CD4-positive, alpha-beta T cell treated with Interleukin-21 for 1 hour (primary cell): Measurements from ENCODE around the gene ATF7.
"Not testable (repeated sequence)": the region's sequence is repeated elsewhere in the genome, so short reads cannot be mapped to it uniquely, and the experiment has no call there.

Experiments used
- DNase-seq: peaks from one replicate; pipeline ENCODE4 v3.0.0-alpha.2; 2020

Gene ATF7

GRCh38 chr12:53593707-53594106 lies 32.5 kb downstream of the ATF7 start:
- DNase-seq, result no peak

- no peak for DNase-seq
These were observed 33.2 kb downstream of the ATF7 start for GRCh38 chr12:53593031-53593430.

DNA sequence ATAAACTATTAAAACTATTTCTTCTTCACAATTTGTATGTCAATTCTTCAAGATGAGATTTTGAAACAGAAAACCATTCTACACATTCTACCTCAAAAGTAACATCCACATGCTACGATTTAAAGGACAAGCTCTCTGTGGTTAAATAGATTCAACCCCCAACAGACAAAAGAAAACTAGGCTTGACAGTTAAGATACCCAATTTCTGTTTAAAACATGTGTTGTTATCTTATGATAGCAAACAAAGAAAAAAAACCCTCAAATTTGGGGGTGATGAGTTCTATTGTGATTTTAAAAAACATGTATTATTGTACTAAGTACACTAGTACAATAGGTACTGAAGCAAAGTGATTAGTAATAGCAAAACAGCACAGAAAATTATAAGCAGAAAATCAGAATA lies 33.8 kb downstream of the ATF7 start:
- no peak for DNase-seq

GRCh38 chr12:53591301-53592206 lies 34.6 kb downstream of the ATF7 start:
- DNase-seq, result no peak

DNA sequence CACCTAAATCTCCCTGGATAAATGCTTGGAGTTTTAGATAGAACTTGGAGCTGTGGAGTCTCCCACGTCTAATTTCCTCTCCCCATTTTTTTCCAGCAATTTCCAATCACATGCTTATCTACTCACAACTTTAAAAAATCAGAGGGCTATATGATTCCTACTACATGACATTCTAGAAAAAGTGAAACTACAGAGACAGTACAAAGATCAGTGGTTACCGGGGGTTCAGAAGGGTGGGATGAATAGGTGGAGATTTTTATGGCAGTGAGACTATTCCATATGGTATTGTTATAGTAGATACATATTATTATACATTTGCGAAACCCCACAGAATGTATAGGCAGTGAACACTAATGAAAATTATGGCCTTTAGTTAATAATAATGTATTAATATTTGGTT lies 35.5 kb downstream of the ATF7 start:
- no peak for DNase-seq

GRCh38 chr12:53589915-53590314 lies 36.3 kb downstream of the ATF7 start:
- no peak for DNase-seq

GRCh38 chr12:53589423-53589822 lies 36.8 kb downstream of the ATF7 start:
- no peak for DNase-seq

GRCh38 chr12:53588123-53588522 lies 38.1 kb downstream of the ATF7 start:
- DNase-seq, result no peak

DNA sequence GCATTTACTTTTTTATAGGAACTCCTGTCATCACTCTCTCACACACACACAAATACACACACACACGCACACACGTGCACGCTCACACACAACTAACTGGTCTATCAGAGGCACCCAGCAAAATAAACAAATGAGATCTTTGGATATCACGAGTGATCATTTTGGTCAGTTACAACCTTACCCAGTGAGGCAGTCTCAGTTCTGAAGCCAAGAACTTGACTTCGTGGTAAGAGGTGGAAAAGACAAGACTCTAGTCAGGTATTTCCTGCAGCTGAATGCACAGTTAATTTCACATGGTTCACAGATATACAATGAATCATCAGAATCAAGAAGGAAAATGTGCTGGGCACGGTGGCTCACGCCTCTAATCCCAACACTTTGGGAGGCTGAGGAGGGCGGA lies 39.4 kb downstream of the ATF7 start:
- DNase-seq, result no peak

GRCh38 chr12:53585448-53586125 lies 40.6 kb downstream of the ATF7 start:
- no peak for DNase-seq

DNA sequence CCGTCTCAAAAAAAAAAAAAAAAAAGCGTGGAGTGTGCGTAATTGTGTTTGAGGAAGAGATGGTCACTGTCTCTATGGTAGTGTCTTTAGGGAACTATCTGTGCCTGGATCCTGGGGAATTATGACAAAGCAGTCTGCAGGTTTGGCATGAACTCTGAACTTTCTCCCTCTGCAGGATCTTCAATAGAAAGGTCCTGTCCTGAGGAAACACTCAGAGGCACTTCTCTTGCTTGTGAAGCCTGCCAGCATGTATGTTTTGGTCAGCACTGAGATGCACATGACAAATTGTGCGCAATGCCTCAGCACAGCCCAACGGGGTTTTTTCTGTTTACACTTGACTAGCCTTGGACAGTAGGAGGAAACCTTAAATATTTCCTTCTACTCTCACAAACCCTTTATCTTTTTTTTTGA lies 46.6 kb downstream of the ATF7 start:
- no peak for DNase-seq

DNA sequence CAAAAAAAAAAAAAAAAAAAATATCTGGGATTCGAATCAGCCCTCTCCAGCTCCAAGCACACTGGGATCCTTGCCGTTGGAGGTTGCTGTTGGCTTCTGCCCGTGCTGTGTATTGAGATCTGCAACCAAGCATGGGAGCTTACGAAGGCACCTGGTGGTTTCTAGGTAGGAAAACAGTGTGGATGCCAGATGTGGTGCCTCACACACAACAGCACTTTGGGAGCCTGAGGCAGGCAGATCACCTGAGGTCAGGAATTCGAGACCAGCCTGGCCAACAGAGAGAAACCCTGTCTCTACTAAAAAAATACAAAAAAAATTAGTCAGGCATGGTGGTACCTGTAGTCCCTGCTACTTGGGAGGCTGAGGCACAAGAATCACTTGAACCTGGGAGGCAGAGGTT lies 47.4 kb downstream of the ATF7 start:
- DNase-seq, result no peak

GRCh38 chr12:53577941-53578352 lies 48.2 kb downstream of the ATF7 start:
- no peak for DNase-seq

DNA sequence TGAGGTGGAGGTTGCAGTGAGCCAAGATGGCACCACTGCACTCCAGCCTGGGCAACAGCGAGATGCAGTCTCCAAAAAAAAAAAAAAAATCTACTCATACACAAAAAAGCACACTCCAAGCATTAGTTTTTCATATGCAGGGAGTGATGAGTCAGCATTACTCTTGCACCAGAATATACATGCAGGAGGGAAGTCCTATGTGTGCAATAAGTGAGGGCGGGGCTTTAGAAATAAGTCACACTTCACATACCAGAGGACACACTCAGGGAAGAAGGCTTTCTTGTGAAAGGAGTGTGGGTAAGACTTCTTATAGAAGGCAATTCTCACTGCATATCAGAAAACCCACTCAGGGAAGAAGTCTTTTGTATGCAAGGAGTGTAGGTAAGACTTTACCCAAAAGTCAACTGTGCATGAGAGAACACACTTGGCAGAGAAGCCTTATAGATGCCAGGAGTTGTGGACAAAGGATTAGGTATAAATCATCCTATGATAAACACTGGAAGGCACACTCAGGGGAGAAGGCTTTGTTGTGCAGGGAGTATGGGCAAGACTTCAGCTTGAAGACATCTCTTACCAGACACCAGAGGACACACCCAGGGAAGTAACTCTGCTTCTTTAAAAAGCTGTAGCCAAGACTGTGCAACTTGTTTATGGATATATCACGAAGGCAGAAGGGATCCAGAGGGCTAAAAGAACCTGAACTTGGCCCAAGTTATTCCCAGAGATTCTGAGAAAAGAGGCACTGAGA lies 50.5 kb downstream of the ATF7 start:
- DNase-seq, result peak; percentile 6

- DNase-seq, result no peak
These were observed 53.9 kb downstream of the ATF7 start for GRCh38 chr12:53572134-53572758.

DNA sequence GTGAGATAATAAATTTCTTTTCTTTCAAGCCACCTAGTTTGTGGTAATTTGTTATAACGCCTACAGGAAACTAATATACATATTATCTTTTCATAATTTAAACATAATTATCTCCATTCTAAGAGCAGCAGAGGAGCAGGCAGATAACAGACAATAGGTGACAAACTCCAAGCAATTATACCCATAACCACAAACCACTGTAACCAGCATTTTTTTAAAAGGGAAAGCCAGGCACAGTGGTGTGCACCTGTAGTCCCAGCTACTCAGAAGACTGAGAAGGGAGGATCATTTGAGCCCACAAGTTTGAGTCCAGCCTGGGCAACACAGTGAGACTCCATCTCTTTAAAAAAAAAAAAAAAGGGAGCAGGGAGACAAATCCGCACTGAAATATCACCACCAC lies 54.9 kb downstream of the ATF7 start:
- DNase-seq, result no peak

- no peak for DNase-seq
These were observed 57.2 kb downstream of the ATF7 start for GRCh38 chr12:53568809-53569557.

- DNase-seq, result no peak
These were observed 58.0 kb downstream of the ATF7 start for GRCh38 chr12:53567961-53568808.

DNA sequence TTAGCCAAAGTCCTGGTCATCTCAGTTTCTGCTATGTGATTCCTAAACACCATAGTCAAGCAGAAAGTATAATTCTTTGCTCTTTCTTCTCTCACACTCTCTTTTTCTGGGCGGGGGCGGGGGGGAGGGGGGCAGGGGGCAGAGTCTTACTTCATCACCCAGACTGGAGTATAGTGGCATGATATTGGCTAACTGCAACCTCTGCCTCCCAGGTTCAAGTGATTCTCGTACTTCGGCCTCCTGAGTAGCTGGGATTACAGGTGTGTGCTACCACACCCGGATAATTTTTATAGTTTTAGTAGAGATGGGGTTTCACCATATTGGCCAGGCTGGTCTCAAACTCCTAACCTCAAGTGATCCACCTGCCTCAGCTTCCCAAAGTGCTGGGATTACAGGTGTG lies 60.8 kb downstream of the ATF7 start:
- DNase-seq, result not testable (repeated sequence)

- DNase-seq, result no peak
These were observed 61.2 kb downstream of the ATF7 start for GRCh38 chr12:53564941-53565340.

DNA sequence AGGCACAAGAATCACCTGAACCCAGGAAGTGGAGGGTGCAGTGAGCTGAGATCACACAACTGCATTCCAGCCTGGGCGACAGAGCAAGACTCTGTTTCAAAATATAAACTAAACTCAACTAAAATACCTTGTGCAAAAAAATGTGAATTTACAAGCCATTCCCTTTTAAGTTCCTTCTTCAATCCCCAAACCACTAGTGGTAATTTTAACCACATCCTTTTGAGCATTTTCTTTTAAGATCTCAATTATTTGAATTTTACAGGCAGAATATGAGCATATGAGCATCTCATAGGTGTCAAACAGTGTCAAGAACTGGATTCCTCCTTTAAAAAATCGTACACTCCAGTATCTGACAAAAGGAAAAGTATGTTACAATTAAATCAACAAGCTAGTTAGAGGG lies 61.9 kb downstream of the ATF7 start:
- DNase-seq, result no peak
